MM.1S (cell line): ENCODE results near the gene ZNF74.

Experiments
- DNase-seq: peaks from one replicate; pipeline ENCODE4 v3.0.0-alpha.2; 2015
- H2AFZ ChIP-seq: fragments of 300-600 bp; sonication (generic); 2 replicates; pipeline ENCODE4 v1.6.0; 2016; ENCODE audit warnings: antibody characterized with exemption, low read length
- H3F3A ChIP-seq: fragments of 300-600 bp; sonication (generic); 2 replicates; pipeline ENCODE4 v1.6.1; 2016; ENCODE audit warnings: mild to moderate bottlenecking, antibody characterized with exemption, low read length, moderate library complexity, mixed read lengths; ENCODE audit not compliant: insufficient read depth
- H3K27ac ChIP-seq: fragments of 300-600 bp; sonication (generic); 2 replicates; pipeline ENCODE4 v1.5.1; 2016; ENCODE audit warnings: mild to moderate bottlenecking, low read length
- H3K27me3 ChIP-seq: fragments of 300-600 bp; sonication (generic); replicated peaks from 2 replicates; pipeline ENCODE4 v1.6.0; 2016; ENCODE audit warnings: low read length; ENCODE audit not compliant: insufficient read depth
- H3K36me3 ChIP-seq: fragments of 300-600 bp; sonication (generic); replicated peaks from 2 replicates; pipeline ENCODE4 v1.6.1; 2016; ENCODE audit warnings: mild to moderate bottlenecking, low read length, mixed read lengths; ENCODE audit not compliant: insufficient read depth
- H3K4me1 ChIP-seq: fragments of 300-600 bp; sonication (generic); 2 replicates; pipeline ENCODE4 v1.6.1; 2016; ENCODE audit warnings: low read length, mixed read lengths
- H3K4me2 ChIP-seq: fragments of 300-600 bp; sonication (generic); 2 replicates; pipeline ENCODE4 v1.6.0; 2016; ENCODE audit warnings: low read depth, low read length
- H3K4me3 ChIP-seq: fragments of 300-600 bp; sonication (generic); 2 replicates; pipeline ENCODE4 v1.5.1; 2016; ENCODE audit warnings: low read length, mixed read lengths
- H3K79me2 ChIP-seq: fragments of 300-600 bp; sonication (generic); 2 replicates; pipeline ENCODE4 v1.6.1; 2016; ENCODE audit warnings: mixed run types, low read length, mixed read lengths
- H3K9ac ChIP-seq: fragments of 300-600 bp; sonication (generic); 2 replicates; pipeline ENCODE4 v1.6.1; 2016; ENCODE audit warnings: low read length, mixed read lengths
- H3K9me2 ChIP-seq: fragments of 300-600 bp; sonication (generic); replicated peaks from 2 replicates; pipeline ENCODE4 v1.6.1; 2016; ENCODE audit warnings: mild to moderate bottlenecking, low read length, mixed read lengths; ENCODE audit not compliant: insufficient read depth
- H3K9me3 ChIP-seq: fragments of 300-600 bp; sonication (generic); replicated peaks from 2 replicates; pipeline ENCODE4 v1.6.1; 2016; ENCODE audit warnings: mild to moderate bottlenecking, low read length, mixed read lengths; ENCODE audit not compliant: insufficient read depth
- H4K20me1 ChIP-seq: fragments of 300-600 bp; sonication (generic); 2 replicates; pipeline ENCODE4 v1.6.1; 2016; ENCODE audit warnings: mild to moderate bottlenecking, low read length, moderate library complexity, mixed read lengths; ENCODE audit not compliant: insufficient read depth
- EZH2 ChIP-seq: fragments of 300-600 bp; sonication (generic); optimal IDR thresholded peaks from 2 replicates; pipeline ENCODE3; 2017; ENCODE audit warnings: low read depth, mild to moderate bottlenecking, antibody characterized with exemption, low read length, mixed read lengths
- EZH2phosphoT487 ChIP-seq: fragments of 300-600 bp; sonication (generic); IDR thresholded peaks from 2 replicates; pipeline ENCODE4 v1.6.1; 2018; ENCODE audit warnings: antibody characterized with exemption, low read length
- TF ChIP-seq, protein P1 (sequence below): fragments of 300-600 bp; sonication (generic); IDR thresholded peaks from 2 replicates; pipeline ENCODE4 v1.5.1; 2016; ENCODE audit warnings: antibody characterized with exemption, low read length, mixed read lengths

ZNF74 gene

DNA sequence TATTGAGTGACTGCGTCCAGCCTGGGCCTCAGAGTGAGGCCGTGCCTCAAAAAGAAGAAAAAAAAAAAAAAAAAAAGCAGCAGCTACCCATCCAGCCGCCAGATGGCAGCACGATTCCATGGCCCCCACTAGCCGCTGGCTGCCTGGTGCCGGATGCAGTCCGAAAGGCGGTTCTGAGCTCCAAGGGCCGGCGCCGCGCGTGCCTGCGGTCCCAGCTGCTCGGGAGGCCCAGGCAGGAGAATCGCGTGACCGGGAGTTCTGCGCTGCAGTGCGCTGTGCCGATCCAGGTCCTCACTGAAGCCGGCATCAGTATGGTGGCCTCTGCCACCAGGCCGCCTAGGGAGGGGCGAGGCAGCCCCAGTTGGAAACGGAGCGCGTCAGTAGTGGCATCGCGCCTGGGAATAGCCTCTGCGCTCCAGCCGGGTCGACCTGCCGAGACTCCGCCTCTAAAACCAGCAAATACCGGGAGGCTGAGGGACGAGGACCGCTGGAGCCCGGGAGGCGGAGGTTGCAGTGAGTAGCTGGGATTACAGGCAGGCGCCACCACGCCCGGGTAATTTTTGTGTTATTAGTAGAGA is 24.3 kb downstream of the ZNF74 start:
- Histone ChIP-seq H3K4me1 (no peaks in the 10 kb centered on the region), H2AFZ (peak overlapping the region; percentile 99), H3K36me3 (no peaks in the 10 kb centered on the region), H3K4me2 (peak overlapping the region; percentile 99), H3K27ac (no peak overlapping the region), H3F3A (no peaks in the 10 kb centered on the region), H3K4me3 (peak overlapping the region; percentile 73), H3K79me2 (no peaks in the 10 kb centered on the region), H3K9me3 (no peaks in the 10 kb centered on the region), H4K20me1 (no peaks in the 10 kb centered on the region), H3K9ac (peak overlapping the region; percentile 59; the same call in 1 of the 2 replicates), H3K9me2 (no peaks in the 10 kb centered on the region), H3K27me3 (peaks cover 4% of the 10 kb centered on the region; the same call in 1 of the 2 replicates)
- DNase-seq = peak; percentile 75
- TF ChIP-seq EZH2phosphoT487 (no peak), EZH2 (no peak)
- TF ChIP-seq, protein P1, sequence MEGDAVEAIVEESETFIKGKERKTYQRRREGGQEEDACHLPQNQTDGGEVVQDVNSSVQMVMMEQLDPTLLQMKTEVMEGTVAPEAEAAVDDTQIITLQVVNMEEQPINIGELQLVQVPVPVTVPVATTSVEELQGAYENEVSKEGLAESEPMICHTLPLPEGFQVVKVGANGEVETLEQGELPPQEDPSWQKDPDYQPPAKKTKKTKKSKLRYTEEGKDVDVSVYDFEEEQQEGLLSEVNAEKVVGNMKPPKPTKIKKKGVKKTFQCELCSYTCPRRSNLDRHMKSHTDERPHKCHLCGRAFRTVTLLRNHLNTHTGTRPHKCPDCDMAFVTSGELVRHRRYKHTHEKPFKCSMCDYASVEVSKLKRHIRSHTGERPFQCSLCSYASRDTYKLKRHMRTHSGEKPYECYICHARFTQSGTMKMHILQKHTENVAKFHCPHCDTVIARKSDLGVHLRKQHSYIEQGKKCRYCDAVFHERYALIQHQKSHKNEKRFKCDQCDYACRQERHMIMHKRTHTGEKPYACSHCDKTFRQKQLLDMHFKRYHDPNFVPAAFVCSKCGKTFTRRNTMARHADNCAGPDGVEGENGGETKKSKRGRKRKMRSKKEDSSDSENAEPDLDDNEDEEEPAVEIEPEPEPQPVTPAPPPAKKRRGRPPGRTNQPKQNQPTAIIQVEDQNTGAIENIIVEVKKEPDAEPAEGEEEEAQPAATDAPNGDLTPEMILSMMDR = peak; percentile 72

DNA sequence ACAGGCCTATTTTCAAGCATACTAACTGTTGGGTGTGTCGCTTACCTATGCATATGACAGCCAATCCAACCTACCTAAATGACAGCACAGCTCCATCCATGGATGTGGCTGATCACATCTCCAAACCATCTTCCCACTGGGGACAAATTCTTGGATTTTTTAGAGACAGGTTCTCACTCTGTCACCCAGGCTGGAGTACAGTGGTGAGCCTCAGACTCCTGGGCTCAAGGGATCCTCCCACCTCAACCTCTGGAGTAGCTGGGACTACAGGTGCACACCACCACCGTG is 25.7 kb downstream of the ZNF74 start:
- no peaks in the 10 kb centered on the region for H3K4me1 ChIP-seq
- no peak overlapping the region for H3K4me2 ChIP-seq
- no peak for DNase-seq
- no peaks in the 10 kb centered on the region for H3K9me3 ChIP-seq
- no peaks in the 10 kb centered on the region for H4K20me1 ChIP-seq
- TF ChIP-seq, protein P1 = no peak
- TF ChIP-seq EZH2 (no peak), EZH2phosphoT487 (no peak)
- H3K79me2 ChIP-seq = no peaks in the 10 kb centered on the region
- H3K9ac ChIP-seq = no peak overlapping the region
- H3K4me3 ChIP-seq = no peak overlapping the region
- H3F3A ChIP-seq = no peaks in the 10 kb centered on the region
- no peak overlapping the region for H2AFZ ChIP-seq
- H3K27me3 ChIP-seq = peaks cover 18% of the 10 kb centered on the region
- H3K36me3 ChIP-seq = no peaks in the 10 kb centered on the region
- no peaks in the 10 kb centered on the region for H3K9me2 ChIP-seq
- H3K27ac ChIP-seq = no peak overlapping the region

DNA sequence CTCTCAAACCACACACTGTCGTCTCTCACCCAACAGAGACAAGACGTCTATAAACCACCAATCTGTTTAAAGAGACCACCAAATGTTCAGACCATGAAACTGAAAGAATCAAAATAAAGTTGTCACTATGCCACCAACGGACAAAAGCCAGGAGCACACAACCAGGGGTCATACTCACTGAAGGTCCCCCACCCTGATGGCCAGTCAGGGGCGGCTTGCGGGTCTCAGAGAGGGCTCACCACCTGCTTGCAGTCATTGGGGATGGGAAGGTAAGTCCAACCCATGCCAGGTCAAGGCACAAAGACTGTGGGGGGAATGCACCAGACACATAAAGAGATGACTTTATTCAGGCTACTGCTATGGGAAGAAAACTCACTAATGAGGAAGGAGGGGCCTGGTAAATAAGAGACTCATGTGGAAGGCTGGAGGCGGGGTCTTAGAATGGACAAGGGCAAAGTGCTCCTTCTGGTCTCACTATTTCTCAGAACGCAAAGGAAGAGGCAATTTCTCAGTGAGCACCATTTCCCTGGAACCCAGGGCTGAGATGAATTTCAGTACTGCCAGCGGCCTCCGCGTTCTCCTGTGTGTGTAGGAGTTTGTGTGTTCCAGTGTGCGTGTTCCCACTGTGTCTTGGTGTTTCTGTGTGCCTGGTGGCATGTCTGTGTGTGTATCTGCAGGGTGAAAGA is 26.3 kb downstream of the ZNF74 start:
- Histone ChIP-seq H2AFZ (no peak overlapping the region), H3K4me2 (no peak overlapping the region)

More for the DNA sequence above, 26.3 kb downstream of the ZNF74 start:
- no peaks in the 10 kb centered on the region for H3K79me2 ChIP-seq
- no peaks in the 10 kb centered on the region for H3K4me1 ChIP-seq
- peaks cover 22% of the 10 kb centered on the region for H3K27me3 ChIP-seq
- H3K36me3 ChIP-seq = no peaks in the 10 kb centered on the region
- H3K9me2 ChIP-seq = no peaks in the 10 kb centered on the region
- H3K27ac ChIP-seq = no peak overlapping the region
- H3K4me3 ChIP-seq = no peak overlapping the region
- H3K9me3 ChIP-seq = no peaks in the 10 kb centered on the region
- no peak overlapping the region for H3K9ac ChIP-seq
- DNase-seq = no peak
- H4K20me1 ChIP-seq = no peaks in the 10 kb centered on the region
- no peaks in the 10 kb centered on the region for H3F3A ChIP-seq
- TF ChIP-seq EZH2phosphoT487 = no peak
- TF ChIP-seq EZH2 = no peak
- TF ChIP-seq, protein P1 = no peak
